ENCODE data around the gene EPB42.

- TF ChIP-seq CTCF (conservative IDR thresholded peaks at IDR 0.05; ENCODE audit: low read depth, low read length) (no peak), EZH2 (IDR thresholded peaks at IDR 0.05; ENCODE audit: borderline replicate concordance, low read depth, low read length, poor library complexity, severe bottlenecking) (no peak)
These were observed 14.8 kb downstream of the EPB42 start for GRCh38 chr15:43206054-43206453.
